ENCODE measurements around the gene NLRP1.

NLRP1 gene

DNA sequence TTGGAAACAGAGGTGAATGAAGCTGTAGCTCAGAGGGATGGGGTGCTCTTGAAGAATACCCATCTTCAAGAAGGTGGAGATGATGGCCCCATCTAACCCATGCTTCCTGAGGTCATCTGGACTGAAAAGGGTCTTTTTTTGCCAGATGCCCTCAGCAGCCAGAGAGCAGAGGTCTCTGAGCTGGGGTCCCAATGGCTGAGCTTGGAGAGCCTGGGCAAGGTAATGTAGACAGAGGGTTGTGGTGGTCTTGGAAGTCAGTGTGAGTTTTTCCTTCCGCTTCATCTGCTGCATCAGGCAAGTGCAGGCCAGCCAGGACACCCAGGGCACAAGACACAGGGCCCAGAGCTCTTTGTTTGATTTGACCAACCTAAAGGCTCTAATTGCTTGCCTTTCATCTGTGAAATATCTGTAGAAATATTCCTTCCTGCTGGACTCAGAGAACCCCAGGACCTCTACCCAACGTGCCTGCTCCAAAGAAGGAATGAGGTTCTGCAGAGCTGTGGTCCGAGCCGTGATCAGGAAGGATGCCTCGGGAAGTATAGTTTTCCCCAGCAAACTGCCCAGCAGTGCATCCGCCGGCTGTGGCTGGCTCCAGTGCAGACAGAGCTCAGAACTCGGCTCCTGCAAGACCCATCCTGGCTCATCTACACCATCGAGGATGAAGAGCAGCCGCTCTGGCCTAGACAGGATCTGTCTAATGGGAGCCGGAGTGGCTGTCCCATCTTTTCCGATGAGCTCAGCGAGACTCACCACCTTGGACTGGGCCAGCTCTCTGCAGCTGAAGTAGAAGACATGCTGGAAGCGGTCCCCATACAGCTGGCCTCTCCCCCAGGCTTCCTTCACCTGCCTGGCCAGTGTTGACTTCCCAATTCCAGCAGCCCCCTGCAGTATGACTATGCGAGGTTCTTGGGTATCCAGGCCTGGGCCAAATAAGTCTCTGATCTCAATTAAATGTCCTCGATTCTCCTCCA, 25.2 kb downstream of the NLRP1 start:
- Histone ChIP-seq H3K36me3 (replicated peaks) (no peaks in the 10 kb centered on the region), H3K4me1 (no peaks in the 10 kb centered on the region), H3K4me3 (no peak overlapping the region), H3K27me3 (ENCODE audit: low read depth) (peaks cover 3% of the 10 kb centered on the region; the same call in 1 of the 2 replicates), H3K9me3 (no peaks in the 10 kb centered on the region)
- DNase-seq (ENCODE audit: low spot score in 2 of 2), result no peak
- in situ Hi-C loops (cut with MboI; ENCODE audit: low sequenced_read_pairs), result loop anchor here (10.0 kb wide), 1 partner anchor 56 kb away; no protein-coding TSS in a partner anchor

DNA sequence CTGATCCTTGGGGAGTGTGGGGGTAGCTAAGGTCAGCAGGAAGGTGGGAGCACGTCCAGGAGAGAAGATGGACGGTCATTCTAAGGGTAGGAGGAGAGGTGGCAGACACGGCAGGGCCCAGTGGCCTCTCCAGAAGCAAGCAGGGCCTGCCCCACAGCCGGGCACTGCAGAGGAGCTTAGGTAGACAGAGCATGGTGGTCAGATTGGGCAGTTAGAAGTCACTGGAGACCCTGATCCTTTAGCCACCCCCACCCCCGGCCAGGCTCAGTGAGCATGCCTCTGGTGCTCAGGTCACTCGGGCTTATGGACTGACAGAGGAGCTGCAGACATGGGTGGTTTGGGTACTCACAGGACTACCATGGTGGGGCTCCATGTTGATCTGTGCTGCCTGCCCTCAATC, 26.3 kb downstream of the NLRP1 start:
- in situ Hi-C loops (cut with MboI; ENCODE audit: low sequenced_read_pairs), result loop anchor here (10.0 kb wide), 1 partner anchor 57 kb away; no protein-coding TSS in a partner anchor
- Histone ChIP-seq H3K9me3 (no peaks in the 10 kb centered on the region), H3K27me3 (ENCODE audit: low read depth) (peaks cover 3% of the 10 kb centered on the region; the same call in 1 of the 2 replicates), H3K36me3 (replicated peaks) (no peaks in the 10 kb centered on the region), H3K4me1 (no peaks in the 10 kb centered on the region), H3K4me3 (no peak overlapping the region)
- no peak for DNase-seq (ENCODE audit: low spot score in 2 of 2)

DNA sequence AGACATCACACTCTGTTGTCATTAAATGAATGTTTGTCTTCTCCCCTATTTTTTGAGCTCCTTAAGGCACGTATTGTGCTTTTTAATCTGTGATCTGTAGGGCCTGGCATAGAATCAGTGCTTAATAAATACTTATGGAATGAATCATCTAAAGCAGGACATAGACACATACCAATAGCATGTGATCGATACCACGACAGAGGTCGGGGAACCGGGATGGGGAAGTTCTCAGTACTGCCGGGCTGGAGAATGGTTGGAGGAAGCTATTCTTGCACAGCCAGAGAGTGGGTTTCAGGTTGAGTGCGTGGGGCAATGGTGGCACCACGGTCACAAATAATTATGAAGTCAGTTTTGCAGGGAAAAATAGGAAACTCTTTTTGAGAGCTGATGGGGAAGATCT, 26.8 kb downstream of the NLRP1 start:
- Histone ChIP-seq H3K36me3 (replicated peaks) (no peaks in the 10 kb centered on the region), H3K9me3 (no peaks in the 10 kb centered on the region), H3K4me1 (no peaks in the 10 kb centered on the region), H3K27me3 (ENCODE audit: low read depth) (peaks cover 3% of the 10 kb centered on the region; the same call in 1 of the 2 replicates), H3K4me3 (no peak overlapping the region)
- in situ Hi-C loops (cut with MboI; ENCODE audit: low sequenced_read_pairs), result loop anchor here (10.0 kb wide), 1 partner anchor 57 kb away; no protein-coding TSS in a partner anchor
- DNase-seq (ENCODE audit: low spot score in 2 of 2), result no peak

DNA sequence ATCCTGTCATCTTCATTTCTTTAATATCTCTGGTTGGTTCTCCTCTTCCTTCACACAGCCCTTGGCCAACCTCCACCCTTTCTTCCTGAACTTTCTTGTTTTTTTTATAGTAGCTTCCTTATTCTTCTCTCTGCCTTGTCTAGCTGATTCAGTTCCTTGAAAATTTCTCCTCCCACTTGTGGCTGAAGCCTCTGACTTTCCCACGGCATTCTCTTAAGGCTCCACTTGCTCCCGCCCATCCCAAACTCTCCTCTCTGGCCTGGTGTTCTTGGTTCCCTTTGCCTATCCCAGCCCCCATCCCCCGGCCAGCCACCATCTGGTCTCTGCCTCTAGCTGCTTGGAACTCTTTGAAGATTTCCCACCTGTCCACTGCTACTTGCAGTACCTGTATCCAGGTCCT, 29.1 kb downstream of the NLRP1 start:
- no peaks in the 10 kb centered on the region for H3K36me3 ChIP-seq (replicated peaks)
- H3K4me1 ChIP-seq, result no peaks in the 10 kb centered on the region
- peaks cover 3% of the 10 kb centered on the region; the same call in 1 of the 2 replicates for H3K27me3 ChIP-seq (ENCODE audit: low read depth)
- no peaks in the 10 kb centered on the region for H3K9me3 ChIP-seq
- no peak overlapping the region for H3K4me3 ChIP-seq
- DNase-seq (ENCODE audit: low spot score in 2 of 2), result no peak
- in situ Hi-C loops (cut with MboI; ENCODE audit: low sequenced_read_pairs), result loop anchor here (10.0 kb wide), 1 partner anchor 60 kb away; no protein-coding TSS in a partner anchor

DNA sequence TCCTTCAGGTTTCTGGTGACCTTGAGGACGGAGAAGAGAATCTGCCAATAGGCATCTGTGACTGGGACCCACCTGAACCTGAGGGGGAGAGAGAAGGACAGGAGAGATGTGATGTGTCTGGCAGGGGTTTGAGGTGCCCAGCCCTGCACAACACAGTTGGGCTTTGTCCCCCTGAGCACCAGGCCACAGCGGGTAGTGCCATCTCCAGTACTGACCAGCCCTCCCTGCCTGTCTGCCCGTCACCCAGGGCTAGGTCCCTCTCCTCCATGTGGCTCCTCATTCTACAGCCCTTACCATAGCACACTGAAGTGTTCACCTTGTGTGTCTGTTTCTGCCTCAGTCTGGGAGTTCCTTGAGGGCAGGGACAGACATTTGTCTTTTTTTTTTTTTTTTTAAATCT, 30.8 kb downstream of the NLRP1 start:
- Histone ChIP-seq H3K4me3 (no peak overlapping the region), H3K36me3 (replicated peaks) (no peaks in the 10 kb centered on the region), H3K9me3 (no peaks in the 10 kb centered on the region), H3K4me1 (peaks cover 4% of the 10 kb centered on the region; the same call in 1 of the 2 replicates), H3K27me3 (ENCODE audit: low read depth) (peaks cover 3% of the 10 kb centered on the region; the same call in 1 of the 2 replicates)
- DNase-seq (ENCODE audit: low spot score in 2 of 2), result no peak
- in situ Hi-C loops (cut with MboI; ENCODE audit: low sequenced_read_pairs), result loop anchor here (10.0 kb wide), 1 partner anchor 61 kb away; no protein-coding TSS in a partner anchor

DNA sequence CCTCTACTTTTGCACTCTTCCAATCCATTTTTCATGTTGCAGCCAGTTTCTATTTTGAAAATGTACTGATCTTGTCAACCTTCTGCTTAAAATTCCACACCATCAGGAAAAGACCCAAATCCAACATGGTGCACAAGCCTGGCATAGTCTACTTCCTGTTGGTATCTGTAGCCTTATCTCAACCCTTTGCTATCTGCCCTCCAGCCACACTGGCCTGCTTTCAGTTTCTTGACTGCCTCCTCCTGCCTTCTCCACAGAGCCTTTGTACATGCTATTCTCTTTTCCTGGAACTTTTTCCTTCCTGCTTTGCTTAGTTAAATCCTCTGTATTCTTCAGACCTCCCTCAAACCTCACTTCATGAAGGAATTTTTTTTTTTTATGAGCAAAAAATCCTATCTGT, 31.5 kb downstream of the NLRP1 start:
- Histone ChIP-seq H3K4me1 (peaks cover 4% of the 10 kb centered on the region; the same call in 1 of the 2 replicates), H3K27me3 (ENCODE audit: low read depth) (peaks cover 3% of the 10 kb centered on the region; the same call in 1 of the 2 replicates), H3K4me3 (no peak overlapping the region), H3K9me3 (no peaks in the 10 kb centered on the region), H3K36me3 (replicated peaks) (no peaks in the 10 kb centered on the region)
- no peak for DNase-seq (ENCODE audit: low spot score in 2 of 2)
- in situ Hi-C loops (cut with MboI; ENCODE audit: low sequenced_read_pairs), result loop anchor here (10.0 kb wide), 1 partner anchor 62 kb away; no protein-coding TSS in a partner anchor

DNA sequence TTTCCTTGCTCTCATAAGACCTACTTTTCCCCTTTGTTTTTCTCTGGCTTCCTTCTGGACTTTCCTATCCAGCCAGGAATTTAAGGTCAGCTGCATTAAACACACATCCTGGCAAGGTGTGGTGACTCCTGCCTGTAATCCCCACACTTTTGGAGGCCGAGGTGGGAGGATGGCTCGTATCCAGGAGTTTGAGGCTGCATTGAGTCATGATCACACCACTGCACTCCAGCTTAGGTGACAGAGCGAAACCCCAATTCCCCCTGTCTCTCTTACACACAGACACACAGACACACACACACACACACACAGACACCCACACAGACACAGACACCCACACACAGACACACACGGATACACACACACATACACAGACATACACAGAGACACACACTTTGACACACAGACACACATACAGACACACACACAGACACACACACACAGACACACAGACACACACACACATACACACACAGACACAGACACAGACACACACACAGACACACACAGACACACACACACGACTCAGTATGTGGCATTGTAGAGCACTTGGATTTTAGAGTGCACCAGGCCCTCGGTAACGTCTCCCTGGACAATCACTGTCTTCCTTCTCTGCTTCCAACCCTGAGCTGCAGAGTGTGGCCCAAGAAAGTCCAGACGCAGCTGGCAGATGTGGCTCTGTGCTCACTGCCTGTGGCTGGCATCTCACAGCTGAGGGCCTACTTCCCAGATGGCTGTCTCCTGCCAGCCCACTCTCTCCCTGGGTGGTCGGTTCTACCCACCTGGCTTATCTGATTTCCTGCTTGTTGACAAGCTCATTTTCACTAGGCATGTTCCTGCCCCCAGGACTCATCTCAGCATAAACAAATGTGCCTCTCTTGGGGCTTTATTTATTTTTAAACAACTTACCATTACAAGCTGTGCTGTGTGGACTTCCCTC, 39.0 kb downstream of the NLRP1 start:
- peaks cover 4% of the 10 kb centered on the region; the same call in 1 of the 2 replicates for H3K4me1 ChIP-seq
- DNase-seq (ENCODE audit: low spot score in 2 of 2), result no peak
- no peak overlapping the region for H3K4me3 ChIP-seq
- H3K9me3 ChIP-seq, result no peaks in the 10 kb centered on the region
- H3K27me3 ChIP-seq (ENCODE audit: low read depth), result no peaks in the 10 kb centered on the region
- no peaks in the 10 kb centered on the region for H3K36me3 ChIP-seq (replicated peaks)
- in situ Hi-C loops (cut with MboI; ENCODE audit: low sequenced_read_pairs), result no loop called here

DNA sequence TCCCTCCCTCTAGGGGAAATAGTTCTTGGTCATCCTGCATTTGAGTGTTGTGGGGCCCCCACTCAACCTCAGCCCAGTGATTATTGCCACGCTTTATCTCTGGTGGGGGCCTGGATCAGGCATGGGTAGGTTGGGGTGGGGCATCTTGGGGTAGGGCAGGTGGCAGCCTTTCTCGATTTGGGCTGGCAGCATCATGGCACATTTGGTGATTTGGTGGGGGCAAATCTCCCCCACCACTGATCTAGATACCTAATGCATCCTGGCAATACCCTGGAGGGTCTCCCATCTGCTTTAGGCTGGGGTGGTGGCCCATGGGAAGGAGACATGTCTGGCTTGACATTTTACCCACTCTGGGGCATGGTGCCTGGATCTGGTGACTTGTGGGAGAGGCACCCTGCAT, 40.2 kb downstream of the NLRP1 start:
- no peak for DNase-seq (ENCODE audit: low spot score in 2 of 2)
- in situ Hi-C loops (cut with MboI; ENCODE audit: low sequenced_read_pairs), result no loop called here
- Histone ChIP-seq H3K36me3 (replicated peaks) (no peaks in the 10 kb centered on the region), H3K9me3 (no peaks in the 10 kb centered on the region), H3K4me3 (no peak overlapping the region), H3K4me1 (no peaks in the 10 kb centered on the region), H3K27me3 (ENCODE audit: low read depth) (no peaks in the 10 kb centered on the region)

DNA sequence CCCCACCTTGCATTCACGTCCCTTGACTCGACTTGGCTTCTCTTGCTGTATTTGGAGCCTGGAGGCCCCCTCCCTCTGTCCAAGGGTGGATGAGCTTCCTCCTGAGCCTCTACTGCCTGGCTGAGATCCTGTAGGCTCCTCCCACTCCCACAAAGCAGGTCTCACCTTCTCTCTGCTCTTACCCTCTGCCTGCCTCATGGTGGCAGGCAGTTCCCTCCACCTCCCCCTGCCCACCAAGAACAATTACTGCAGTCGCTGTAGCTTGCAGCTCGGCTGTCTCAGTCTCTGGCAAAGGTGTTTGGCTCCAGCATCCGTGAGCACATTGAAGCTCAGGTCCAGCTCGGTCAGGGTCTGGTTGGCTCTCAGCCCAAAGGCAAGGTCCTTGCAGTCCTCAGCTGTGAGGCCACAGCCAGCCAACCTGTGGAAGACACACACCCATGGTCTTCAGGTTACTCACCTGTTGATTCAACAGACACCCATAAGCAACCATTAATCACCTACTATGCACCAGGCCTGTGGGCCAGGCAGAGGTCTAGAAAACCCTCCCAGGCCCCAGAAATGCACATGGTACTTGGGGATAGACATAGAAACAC, 42.6 kb downstream of the NLRP1 start:
- Histone ChIP-seq H3K4me3 (no peak overlapping the region), H3K4me1 (no peaks in the 10 kb centered on the region), H3K27me3 (ENCODE audit: low read depth) (no peaks in the 10 kb centered on the region), H3K36me3 (replicated peaks) (no peaks in the 10 kb centered on the region), H3K9me3 (no peaks in the 10 kb centered on the region)
- in situ Hi-C loops (cut with MboI; ENCODE audit: low sequenced_read_pairs), result no loop called here
- DNase-seq (ENCODE audit: low spot score in 2 of 2), result no peak

DNA sequence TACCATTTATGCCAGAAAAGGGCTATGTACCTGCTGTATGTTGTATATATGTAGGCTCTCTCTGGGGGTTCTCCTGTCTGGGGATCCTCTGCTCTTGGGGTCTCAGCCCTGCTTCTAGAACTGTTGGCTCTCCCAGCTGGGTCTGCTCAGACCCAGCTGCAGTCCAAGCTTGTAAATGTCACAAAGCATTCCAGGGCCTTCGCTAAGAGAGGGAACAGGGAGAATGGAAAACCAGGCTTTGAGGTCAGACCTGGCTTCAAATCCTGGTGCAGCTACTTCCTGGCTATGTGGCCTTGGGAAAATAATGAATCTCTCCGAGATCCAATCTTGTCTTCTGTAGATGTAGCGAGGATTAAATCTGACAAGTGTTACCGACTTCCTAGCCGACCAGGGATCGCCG, 44.0 kb downstream of the NLRP1 start:
- in situ Hi-C loops (cut with MboI; ENCODE audit: low sequenced_read_pairs), result no loop called here
- H3K27me3 ChIP-seq (ENCODE audit: low read depth), result no peaks in the 10 kb centered on the region
- no peaks in the 10 kb centered on the region for H3K9me3 ChIP-seq
- no peaks in the 10 kb centered on the region for H3K4me1 ChIP-seq
- no peak for DNase-seq (ENCODE audit: low spot score in 2 of 2)
- no peak overlapping the region for H3K4me3 ChIP-seq
- H3K36me3 ChIP-seq (replicated peaks), result no peaks in the 10 kb centered on the region

DNA sequence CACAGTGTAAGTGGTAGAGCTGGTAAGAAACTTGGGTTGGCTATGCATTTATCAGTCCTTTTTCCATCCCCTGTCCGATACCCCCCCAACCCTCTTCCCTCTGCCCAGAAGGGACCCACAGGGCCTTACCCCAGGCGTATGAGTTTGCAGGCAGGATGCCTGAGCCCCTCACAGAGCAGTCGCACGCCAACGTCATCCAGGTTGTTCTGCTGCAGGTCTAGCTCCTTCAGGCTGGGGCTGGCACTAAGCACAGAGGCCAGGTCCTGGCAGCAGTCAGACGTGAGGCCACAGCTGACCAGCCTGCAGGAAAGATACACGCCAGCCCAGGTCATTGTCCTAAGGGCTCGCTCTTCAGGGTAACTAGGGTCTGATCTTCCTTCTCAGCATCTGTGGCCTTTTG, 45.0 kb downstream of the NLRP1 start:
- in situ Hi-C loops (cut with MboI; ENCODE audit: low sequenced_read_pairs), result no loop called here
- H3K27me3 ChIP-seq (ENCODE audit: low read depth), result no peaks in the 10 kb centered on the region
- no peaks in the 10 kb centered on the region for H3K4me1 ChIP-seq
- H3K9me3 ChIP-seq, result no peaks in the 10 kb centered on the region
- no peaks in the 10 kb centered on the region for H3K36me3 ChIP-seq (replicated peaks)
- no peak for DNase-seq (ENCODE audit: low spot score in 2 of 2)
- no peak overlapping the region for H3K4me3 ChIP-seq

DNA sequence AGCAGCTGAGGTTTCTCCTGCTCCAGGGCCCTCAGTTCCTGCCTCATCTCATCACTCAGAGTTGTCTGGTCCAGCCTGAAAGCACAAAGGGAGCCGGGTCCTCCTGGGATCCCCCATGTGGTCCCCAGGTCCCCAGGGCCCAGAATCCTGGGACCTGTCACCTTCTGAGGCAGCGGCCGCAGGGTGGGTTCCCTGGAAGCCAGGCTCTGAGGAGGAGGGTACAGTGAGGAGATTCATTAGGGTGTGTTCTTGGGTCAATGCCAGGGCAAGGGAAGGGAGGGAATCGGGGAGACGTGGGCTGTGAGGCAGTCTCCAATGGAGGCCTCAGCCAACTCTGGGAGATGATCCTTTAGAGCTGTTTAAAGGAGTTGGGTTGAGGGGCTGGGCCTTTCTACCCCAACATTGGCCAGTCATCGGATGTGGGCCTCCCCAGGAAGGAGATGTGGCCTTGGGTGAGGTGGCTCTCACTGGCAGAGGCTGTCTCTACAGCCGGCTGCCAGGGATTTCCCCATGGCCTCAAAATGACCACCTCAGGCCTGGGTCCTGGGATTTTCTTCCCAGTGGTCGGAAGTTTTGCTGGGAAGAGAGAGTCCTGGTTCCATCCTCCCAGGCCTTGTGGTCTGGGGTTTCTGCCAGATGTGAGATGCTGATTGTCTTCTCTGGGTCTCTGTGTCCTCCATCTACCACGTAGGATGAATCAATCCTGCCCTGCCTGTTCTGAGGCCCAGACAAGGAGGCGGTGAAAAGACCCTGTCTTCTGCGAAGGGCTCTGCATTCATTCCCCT, 47.3 kb downstream of the NLRP1 start:
- no peak for DNase-seq (ENCODE audit: low spot score in 2 of 2)
- Histone ChIP-seq H3K9me3 (no peaks in the 10 kb centered on the region), H3K27me3 (ENCODE audit: low read depth) (no peaks in the 10 kb centered on the region), H3K36me3 (replicated peaks) (no peaks in the 10 kb centered on the region), H3K4me3 (no peak overlapping the region), H3K4me1 (no peaks in the 10 kb centered on the region)
- in situ Hi-C loops (cut with MboI; ENCODE audit: low sequenced_read_pairs), result no loop called here
